ENCODE data around the gene DIP2C. TPM values are rescaled to one million over a fixed set of nuclear protein-coding genes. Genes with fewer than 3 reads are reported as not detected.

Gene DIP2C
- total RNA-seq, 1 experiment from 2014 or later, result 11.0 TPM

- H3K36me3 Mint-ChIP-seq, result no peaks in the 10 kb centered on the region
- H3K4me3 Mint-ChIP-seq, result no peak overlapping the region
- ATAC-seq, result no peak
These were observed 464.9 kb downstream of the DIP2C start for GRCh38 chr10:224571-224970.

More at GRCh38 chr10:224571-224970, 464.9 kb downstream of the DIP2C start:
- H3K27ac Mint-ChIP-seq, result no peak overlapping the region
- POLR2A ChIA-PET, result no interaction called here
- no peaks in the 10 kb centered on the region for H3K9me3 Mint-ChIP-seq
- DNase-seq (ENCODE audit: low spot score), result no peak
- no peaks in the 10 kb centered on the region for H3K27me3 Mint-ChIP-seq (ENCODE audit: low read depth)
- no peak for TF ChIP-seq RELA (CRISPR knock-in tag; IDR thresholded peaks at IDR 0.05; ENCODE audit: borderline replicate concordance)
- no peak for TF ChIP-seq ZSCAN18 (CRISPR knock-in tag; IDR thresholded peaks at IDR 0.05)
- no peak for TF ChIP-seq ESRRA (CRISPR knock-in tag; IDR thresholded peaks at IDR 0.05; ENCODE audit: borderline replicate concordance)
- no peak for TF ChIP-seq ZNF512 (CRISPR knock-in tag; IDR thresholded peaks at IDR 0.05; ENCODE audit: borderline replicate concordance)
- no peak for TF ChIP-seq ZMAT4 (CRISPR knock-in tag; IDR thresholded peaks at IDR 0.05)
- no peak for TF ChIP-seq GRHL2 (CRISPR knock-in tag; IDR thresholded peaks at IDR 0.05; ENCODE audit: insufficient replicate concordance, severe bottlenecking)
- no peak for TF ChIP-seq TEAD1 (CRISPR knock-in tag; IDR thresholded peaks at IDR 0.05)
- no peak for TF ChIP-seq ELF4 (CRISPR knock-in tag; IDR thresholded peaks at IDR 0.05; ENCODE audit: low read depth)
- TF ChIP-seq STAT6 (CRISPR knock-in tag; conservative IDR thresholded peaks at IDR 0.05; ENCODE audit: low read depth), result no peak
- TF ChIP-seq USF2 (CRISPR knock-in tag; IDR thresholded peaks at IDR 0.05), result no peak
- TF ChIP-seq JUN (CRISPR knock-in tag; IDR thresholded peaks at IDR 0.05), result no peak
- no peak for TF ChIP-seq CBFB (CRISPR knock-in tag; IDR thresholded peaks at IDR 0.05; ENCODE audit: low read depth)
- no peak for TF ChIP-seq FOXK1 (CRISPR knock-in tag; IDR thresholded peaks at IDR 0.05)
- H3K4me1 Mint-ChIP-seq, result 0 out of 2 replicates have a peak, but pooled peaks cover under 1% of the 10 kb centered on the region
- CTCF ChIA-PET, result no interaction called here

Small RNAs within 50 kb of the gene (microRNA-seq; reads per million reads assigned to microRNA genes)
- gene MIR5699 (ENCODE audit: borderline number of aligned reads), result 4.2 reads per million, percentile 9 among the genes with 10 or more reads in this experiment

Other genes starting within 250 kb of the DIP2C start
- gene LARP4B, start 242.0 kb upstream of the DIP2C start, total RNA-seq (2021), result 83.0 to 91.5 TPM (median 87.1 TPM) in 3 replicates

Measured in WTC11 (cell line).